Osteocyte (in vitro differentiated cells): ENCODE data around the gene NINL. TPM values are rescaled to one million over a fixed set of nuclear protein-coding genes. Genes with fewer than 3 reads are reported as not detected.

Experiments
- DNase-seq: peaks from one replicate; pipeline ENCODE4 v3.0.0; 2021; ENCODE audit warnings: mixed read lengths; ENCODE audit not compliant: unreplicated experiment; ENCODE audit errors: extremely low spot score
- H3K27ac Mint-ChIP-seq: one replicate; pipeline ENCODE4 v1.8.0; 2021; ENCODE audit warnings: mild to moderate bottlenecking, mixed read lengths; ENCODE audit not compliant: unreplicated experiment
- H3K27me3 Mint-ChIP-seq: one replicate; pipeline ENCODE4 v1.8.0; 2021; ENCODE audit warnings: mixed read lengths; ENCODE audit not compliant: unreplicated experiment
- H3K36me3 Mint-ChIP-seq: one replicate; pipeline ENCODE4 v1.8.0; 2021; ENCODE audit warnings: mixed read lengths; ENCODE audit not compliant: unreplicated experiment
- H3K4me1 Mint-ChIP-seq: one replicate; pipeline ENCODE4 v1.8.0; 2021; ENCODE audit warnings: mixed read lengths; ENCODE audit not compliant: unreplicated experiment
- H3K4me3 Mint-ChIP-seq: one replicate; pipeline ENCODE4 v1.8.0; 2021; ENCODE audit warnings: mild to moderate bottlenecking, moderate library complexity, mixed read lengths; ENCODE audit not compliant: unreplicated experiment
- H3K9me3 Mint-ChIP-seq: one replicate; pipeline ENCODE4 v1.8.0; 2021; ENCODE audit warnings: mixed read lengths; ENCODE audit not compliant: unreplicated experiment
- total RNA-seq: library from RNA; stranded (reverse); gene quantifications from 2 replicates; pipeline ENCODE4 v1.2.1, GENCODE V29; 2021
- TF ChIP-seq, protein P1 (sequence below): fragments of 200-600 bp; sonication (generic); IDR thresholded peaks from 2 replicates; pipeline ENCODE4 v1.5.0; 2021; ENCODE audit warnings: antibody characterized with exemption, mild to moderate bottlenecking, moderate library complexity

The NINL gene
- total RNA-seq, 1 donor from 2014 or later = 20.8 TPM

DNA sequence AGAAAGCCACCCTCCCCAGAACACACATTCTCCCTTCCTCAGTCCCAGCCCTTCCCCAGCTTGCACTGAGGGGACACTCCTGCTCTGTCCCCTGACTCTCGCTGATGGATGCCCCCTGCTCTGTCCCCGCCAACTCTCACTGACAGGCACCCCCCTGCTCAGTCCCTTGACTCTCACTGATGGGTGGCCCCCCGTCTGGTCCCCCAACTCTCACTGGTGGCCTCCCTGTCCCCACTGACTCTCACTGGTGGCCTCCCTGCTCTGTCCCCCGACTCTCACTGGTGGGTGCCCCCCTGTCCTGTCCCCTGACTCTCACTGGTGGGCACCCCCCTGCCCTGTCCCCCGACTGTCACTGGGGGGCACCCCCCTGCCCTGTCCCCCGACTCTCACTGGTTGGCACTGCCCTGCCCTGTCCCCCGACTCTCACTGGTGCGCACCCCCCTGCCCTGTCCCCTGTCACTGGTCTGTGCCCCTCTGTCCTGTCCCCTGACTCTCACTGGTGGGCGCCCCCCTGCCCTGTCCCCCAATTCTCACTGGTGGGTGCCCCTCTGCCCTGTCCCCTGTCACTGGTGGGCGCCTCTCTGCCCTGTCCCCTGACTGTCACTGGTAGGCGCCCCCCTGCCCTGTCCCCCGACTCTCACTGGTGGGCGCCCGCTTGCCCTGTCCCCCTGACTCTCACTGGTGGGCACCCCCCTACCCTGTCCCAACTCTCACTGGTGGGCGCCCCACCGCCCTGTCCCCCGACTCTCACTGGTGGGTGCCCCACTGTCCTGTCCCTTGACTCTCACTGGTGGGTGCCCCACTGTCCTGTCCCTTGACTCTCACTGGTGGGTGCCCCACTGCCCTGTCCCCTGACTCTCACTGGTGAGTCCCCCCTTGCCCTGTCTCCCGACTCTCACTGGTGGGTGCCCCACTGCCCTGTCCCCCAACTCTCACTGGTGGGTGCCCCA lies 116.9 kb downstream of the NINL start:
- DNase-seq = no peak
- Mint-ChIP-seq H3K4me1 (no peaks in the 10 kb centered on the region), H3K27me3 (no peaks in the 10 kb centered on the region), H3K27ac (no peak overlapping the region), H3K4me3 (no peak overlapping the region), H3K36me3 (peaks cover 37% of the 10 kb centered on the region), H3K9me3 (no peaks in the 10 kb centered on the region)
- TF ChIP-seq, protein P1, sequence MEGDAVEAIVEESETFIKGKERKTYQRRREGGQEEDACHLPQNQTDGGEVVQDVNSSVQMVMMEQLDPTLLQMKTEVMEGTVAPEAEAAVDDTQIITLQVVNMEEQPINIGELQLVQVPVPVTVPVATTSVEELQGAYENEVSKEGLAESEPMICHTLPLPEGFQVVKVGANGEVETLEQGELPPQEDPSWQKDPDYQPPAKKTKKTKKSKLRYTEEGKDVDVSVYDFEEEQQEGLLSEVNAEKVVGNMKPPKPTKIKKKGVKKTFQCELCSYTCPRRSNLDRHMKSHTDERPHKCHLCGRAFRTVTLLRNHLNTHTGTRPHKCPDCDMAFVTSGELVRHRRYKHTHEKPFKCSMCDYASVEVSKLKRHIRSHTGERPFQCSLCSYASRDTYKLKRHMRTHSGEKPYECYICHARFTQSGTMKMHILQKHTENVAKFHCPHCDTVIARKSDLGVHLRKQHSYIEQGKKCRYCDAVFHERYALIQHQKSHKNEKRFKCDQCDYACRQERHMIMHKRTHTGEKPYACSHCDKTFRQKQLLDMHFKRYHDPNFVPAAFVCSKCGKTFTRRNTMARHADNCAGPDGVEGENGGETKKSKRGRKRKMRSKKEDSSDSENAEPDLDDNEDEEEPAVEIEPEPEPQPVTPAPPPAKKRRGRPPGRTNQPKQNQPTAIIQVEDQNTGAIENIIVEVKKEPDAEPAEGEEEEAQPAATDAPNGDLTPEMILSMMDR = no peak

GRCh38 chr20:25467441-25467840 lies 117.9 kb downstream of the NINL start:
- H3K36me3 Mint-ChIP-seq = peaks cover 33% of the 10 kb centered on the region
- DNase-seq = no peak
- TF ChIP-seq, protein P1 = no peak
- H3K4me3 Mint-ChIP-seq = no peak overlapping the region
- H3K27me3 Mint-ChIP-seq = no peaks in the 10 kb centered on the region
- no peak overlapping the region for H3K27ac Mint-ChIP-seq
- H3K4me1 Mint-ChIP-seq = no peaks in the 10 kb centered on the region
- H3K9me3 Mint-ChIP-seq = no peaks in the 10 kb centered on the region

DNA sequence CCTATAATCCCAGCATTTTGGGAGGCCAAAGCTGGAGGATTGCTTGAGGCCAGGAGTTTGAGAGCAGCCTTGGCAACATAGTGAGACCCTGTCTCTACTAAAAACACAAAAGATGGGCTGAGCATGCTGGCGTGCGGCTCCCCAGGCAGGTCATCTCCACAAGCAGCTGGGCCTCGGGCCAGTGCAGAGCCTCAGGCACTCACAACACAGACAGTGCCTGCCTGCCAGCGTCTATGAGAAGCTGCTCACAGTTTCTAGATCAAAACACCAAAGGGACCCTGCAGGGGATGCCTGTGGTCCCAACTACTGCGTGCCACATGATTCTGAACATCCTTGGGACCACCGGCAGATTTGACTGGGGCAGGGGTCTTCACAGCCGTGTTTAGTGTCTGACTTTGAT lies 118.5 kb downstream of the NINL start:
- Mint-ChIP-seq H3K4me1 (no peaks in the 10 kb centered on the region), H3K36me3 (peaks cover 33% of the 10 kb centered on the region), H3K27me3 (no peaks in the 10 kb centered on the region), H3K9me3 (no peaks in the 10 kb centered on the region), H3K4me3 (no peak overlapping the region), H3K27ac (no peak overlapping the region)
- no peak for DNase-seq
- TF ChIP-seq, protein P1 = no peak

- no peaks in the 10 kb centered on the region for H3K9me3 Mint-ChIP-seq
- TF ChIP-seq, protein P1 = no peak
- no peaks in the 10 kb centered on the region for H3K27me3 Mint-ChIP-seq
- H3K36me3 Mint-ChIP-seq = peaks cover 36% of the 10 kb centered on the region
- H3K4me1 Mint-ChIP-seq = no peaks in the 10 kb centered on the region
- no peak overlapping the region for H3K27ac Mint-ChIP-seq
- no peak for DNase-seq
- H3K4me3 Mint-ChIP-seq = no peak overlapping the region
Measured at GRCh38 chr20:25465243-25466135, 119.8 kb downstream of the NINL start.
